WTC11 (cell line): ENCODE measurements around the gene FKBP5.

Source experiments
- CBFB ChIP-seq: sonication (generic); formaldehyde crosslinking; IDR thresholded peaks from 2 replicates; pipeline ENCODE4 v1.8.1; 2022; ENCODE audit warnings: mild to moderate bottlenecking, low read depth, missing genetic modification reagents
- CREB1 ChIP-seq: sonication (generic); formaldehyde crosslinking; IDR thresholded peaks from 2 replicates; pipeline ENCODE4 v1.8.0; 2023; ENCODE audit warnings: mild to moderate bottlenecking, missing genetic modification reagents
- CREM ChIP-seq: sonication (generic); formaldehyde crosslinking; IDR thresholded peaks from 2 replicates; pipeline ENCODE4 v1.8.1; 2022; ENCODE audit warnings: mild to moderate bottlenecking, missing genetic modification reagents, moderate library complexity
- ETV6 ChIP-seq: sonication (generic); formaldehyde crosslinking; IDR thresholded peaks from 2 replicates; pipeline ENCODE4 v1.8.1; 2022; ENCODE audit warnings: mild to moderate bottlenecking, missing genetic modification reagents
- SP1 ChIP-seq: sonication (generic); formaldehyde crosslinking; conservative IDR thresholded peaks from 2 replicates; pipeline ENCODE4 v1.8.1; 2022; ENCODE audit warnings: missing genetic modification reagents
- ZNF317 ChIP-seq: sonication (generic); formaldehyde crosslinking; IDR thresholded peaks from 2 replicates; pipeline ENCODE4 v1.8.1; 2023; ENCODE audit warnings: low read depth, mild to moderate bottlenecking, moderate library complexity, missing genetic modification reagents, borderline replicate concordance
- TF ChIP-seq, protein P1 (sequence below): sonication (generic); formaldehyde crosslinking; IDR thresholded peaks from 2 replicates; pipeline ENCODE4 v1.8.0; 2023; ENCODE audit warnings: mild to moderate bottlenecking, missing genetic modification reagents
- TF ChIP-seq, protein P2 (sequence below): fragments of 200-600 bp; IDR thresholded peaks from 2 replicates; pipeline ENCODE4 v1.8.0; 2022; ENCODE audit warnings: antibody characterized with exemption
- TF ChIP-seq, protein P3 (sequence below): sonication (generic); formaldehyde crosslinking; IDR thresholded peaks from 2 replicates; pipeline ENCODE4 v1.8.1; 2022; ENCODE audit warnings: low read depth, mild to moderate bottlenecking, moderate library complexity, missing genetic modification reagents, borderline replicate concordance
- TF ChIP-seq, protein P4 (sequence below): sonication (generic); formaldehyde crosslinking; IDR thresholded peaks from 2 replicates; pipeline ENCODE4 v1.8.0; 2022; ENCODE audit warnings: mild to moderate bottlenecking, missing genetic modification reagents
- TF ChIP-seq, protein P5 (sequence below): sonication (generic); formaldehyde crosslinking; IDR thresholded peaks from 2 replicates; pipeline ENCODE4 v1.8.1; 2023; ENCODE audit warnings: mild to moderate bottlenecking, missing genetic modification reagents, moderate library complexity
- TF ChIP-seq, protein P6 (sequence below): sonication (generic); formaldehyde crosslinking; IDR thresholded peaks from 2 replicates; pipeline ENCODE4 v1.8.1; 2023; ENCODE audit warnings: mild to moderate bottlenecking, missing genetic modification reagents, moderate library complexity

DNA sequence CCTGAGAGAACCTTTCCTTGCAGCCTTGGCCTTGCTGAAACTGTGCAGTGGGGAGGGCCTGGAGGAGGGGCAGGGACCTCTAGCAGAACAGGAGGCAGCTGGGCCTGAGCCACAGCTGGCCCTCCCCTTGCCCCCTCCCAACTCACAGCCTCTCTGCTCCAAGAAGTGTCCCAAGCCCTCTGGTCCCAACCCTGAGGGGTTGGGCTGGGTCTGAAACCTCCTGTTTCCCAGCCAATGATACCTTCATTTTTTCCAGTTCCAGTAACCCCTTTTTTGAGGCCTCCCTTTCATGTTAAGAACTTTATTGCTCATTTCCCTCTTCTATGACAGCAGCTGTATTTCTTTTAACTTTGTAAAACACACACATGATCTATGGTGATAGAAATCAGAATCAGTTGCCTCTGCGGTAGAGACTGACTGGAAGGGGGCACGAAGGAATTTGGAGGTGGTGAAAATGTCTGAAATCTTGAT is 30.2 kb upstream of the FKBP5 start:
- TF ChIP-seq, protein P1, sequence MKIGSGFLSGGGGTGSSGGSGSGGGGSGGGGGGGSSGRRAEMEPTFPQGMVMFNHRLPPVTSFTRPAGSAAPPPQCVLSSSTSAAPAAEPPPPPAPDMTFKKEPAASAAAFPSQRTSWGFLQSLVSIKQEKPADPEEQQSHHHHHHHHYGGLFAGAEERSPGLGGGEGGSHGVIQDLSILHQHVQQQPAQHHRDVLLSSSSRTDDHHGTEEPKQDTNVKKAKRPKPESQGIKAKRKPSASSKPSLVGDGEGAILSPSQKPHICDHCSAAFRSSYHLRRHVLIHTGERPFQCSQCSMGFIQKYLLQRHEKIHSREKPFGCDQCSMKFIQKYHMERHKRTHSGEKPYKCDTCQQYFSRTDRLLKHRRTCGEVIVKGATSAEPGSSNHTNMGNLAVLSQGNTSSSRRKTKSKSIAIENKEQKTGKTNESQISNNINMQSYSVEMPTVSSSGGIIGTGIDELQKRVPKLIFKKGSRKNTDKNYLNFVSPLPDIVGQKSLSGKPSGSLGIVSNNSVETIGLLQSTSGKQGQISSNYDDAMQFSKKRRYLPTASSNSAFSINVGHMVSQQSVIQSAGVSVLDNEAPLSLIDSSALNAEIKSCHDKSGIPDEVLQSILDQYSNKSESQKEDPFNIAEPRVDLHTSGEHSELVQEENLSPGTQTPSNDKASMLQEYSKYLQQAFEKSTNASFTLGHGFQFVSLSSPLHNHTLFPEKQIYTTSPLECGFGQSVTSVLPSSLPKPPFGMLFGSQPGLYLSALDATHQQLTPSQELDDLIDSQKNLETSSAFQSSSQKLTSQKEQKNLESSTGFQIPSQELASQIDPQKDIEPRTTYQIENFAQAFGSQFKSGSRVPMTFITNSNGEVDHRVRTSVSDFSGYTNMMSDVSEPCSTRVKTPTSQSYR = no peak
- TF ChIP-seq, protein P2, sequence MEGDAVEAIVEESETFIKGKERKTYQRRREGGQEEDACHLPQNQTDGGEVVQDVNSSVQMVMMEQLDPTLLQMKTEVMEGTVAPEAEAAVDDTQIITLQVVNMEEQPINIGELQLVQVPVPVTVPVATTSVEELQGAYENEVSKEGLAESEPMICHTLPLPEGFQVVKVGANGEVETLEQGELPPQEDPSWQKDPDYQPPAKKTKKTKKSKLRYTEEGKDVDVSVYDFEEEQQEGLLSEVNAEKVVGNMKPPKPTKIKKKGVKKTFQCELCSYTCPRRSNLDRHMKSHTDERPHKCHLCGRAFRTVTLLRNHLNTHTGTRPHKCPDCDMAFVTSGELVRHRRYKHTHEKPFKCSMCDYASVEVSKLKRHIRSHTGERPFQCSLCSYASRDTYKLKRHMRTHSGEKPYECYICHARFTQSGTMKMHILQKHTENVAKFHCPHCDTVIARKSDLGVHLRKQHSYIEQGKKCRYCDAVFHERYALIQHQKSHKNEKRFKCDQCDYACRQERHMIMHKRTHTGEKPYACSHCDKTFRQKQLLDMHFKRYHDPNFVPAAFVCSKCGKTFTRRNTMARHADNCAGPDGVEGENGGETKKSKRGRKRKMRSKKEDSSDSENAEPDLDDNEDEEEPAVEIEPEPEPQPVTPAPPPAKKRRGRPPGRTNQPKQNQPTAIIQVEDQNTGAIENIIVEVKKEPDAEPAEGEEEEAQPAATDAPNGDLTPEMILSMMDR = no peak
- no peak for TF ChIP-seq CREB1
- no peak for TF ChIP-seq SP1 (CRISPR knock-in tag)
- TF ChIP-seq, protein P3, sequence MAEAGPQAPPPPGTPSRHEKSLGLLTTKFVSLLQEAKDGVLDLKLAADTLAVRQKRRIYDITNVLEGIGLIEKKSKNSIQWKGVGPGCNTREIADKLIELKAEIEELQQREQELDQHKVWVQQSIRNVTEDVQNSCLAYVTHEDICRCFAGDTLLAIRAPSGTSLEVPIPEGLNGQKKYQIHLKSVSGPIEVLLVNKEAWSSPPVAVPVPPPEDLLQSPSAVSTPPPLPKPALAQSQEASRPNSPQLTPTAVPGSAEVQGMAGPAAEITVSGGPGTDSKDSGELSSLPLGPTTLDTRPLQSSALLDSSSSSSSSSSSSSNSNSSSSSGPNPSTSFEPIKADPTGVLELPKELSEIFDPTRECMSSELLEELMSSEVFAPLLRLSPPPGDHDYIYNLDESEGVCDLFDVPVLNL = no peak
- TF ChIP-seq, protein P4, sequence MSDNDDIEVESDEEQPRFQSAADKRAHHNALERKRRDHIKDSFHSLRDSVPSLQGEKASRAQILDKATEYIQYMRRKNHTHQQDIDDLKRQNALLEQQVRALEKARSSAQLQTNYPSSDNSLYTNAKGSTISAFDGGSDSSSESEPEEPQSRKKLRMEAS (CRISPR knock-in tag) = no peak
- TF ChIP-seq ETV6 (CRISPR knock-in tag) = no peak
- no peak for TF ChIP-seq CREM (CRISPR knock-in tag)
- TF ChIP-seq, protein P5, sequence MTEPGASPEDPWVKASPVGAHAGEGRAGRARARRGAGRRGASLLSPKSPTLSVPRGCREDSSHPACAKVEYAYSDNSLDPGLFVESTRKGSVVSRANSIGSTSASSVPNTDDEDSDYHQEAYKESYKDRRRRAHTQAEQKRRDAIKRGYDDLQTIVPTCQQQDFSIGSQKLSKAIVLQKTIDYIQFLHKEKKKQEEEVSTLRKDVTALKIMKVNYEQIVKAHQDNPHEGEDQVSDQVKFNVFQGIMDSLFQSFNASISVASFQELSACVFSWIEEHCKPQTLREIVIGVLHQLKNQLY (CRISPR knock-in tag) = no peak
- TF ChIP-seq ZNF317 = no peak
- TF ChIP-seq, protein P6, sequence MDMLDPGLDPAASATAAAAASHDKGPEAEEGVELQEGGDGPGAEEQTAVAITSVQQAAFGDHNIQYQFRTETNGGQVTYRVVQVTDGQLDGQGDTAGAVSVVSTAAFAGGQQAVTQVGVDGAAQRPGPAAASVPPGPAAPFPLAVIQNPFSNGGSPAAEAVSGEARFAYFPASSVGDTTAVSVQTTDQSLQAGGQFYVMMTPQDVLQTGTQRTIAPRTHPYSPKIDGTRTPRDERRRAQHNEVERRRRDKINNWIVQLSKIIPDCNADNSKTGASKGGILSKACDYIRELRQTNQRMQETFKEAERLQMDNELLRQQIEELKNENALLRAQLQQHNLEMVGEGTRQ (CRISPR knock-in tag) = no peak
- TF ChIP-seq CBFB (CRISPR knock-in tag) = no peak
